Mesodermal cell (in vitro differentiated cells): Measurements from ENCODE around the gene BRD1.

Experiments
- H3K27ac ChIP-seq: 2 replicates; pipeline ENCODE4 v1.7.0; 2013; ENCODE audit warnings: mild to moderate bottlenecking, low read depth, low read length, moderate library complexity; ENCODE audit not compliant: severe bottlenecking
- H3K36me3 ChIP-seq: 2 replicates; pipeline ENCODE4 v1.7.1; 2013; ENCODE audit warnings: mild to moderate bottlenecking, low read length, moderate library complexity; ENCODE audit not compliant: control insufficient read depth, insufficient read depth
- H3K4me1 ChIP-seq: one replicate; pipeline ENCODE4 v1.7.1; 2013; ENCODE audit warnings: mild to moderate bottlenecking, low read length; ENCODE audit not compliant: insufficient read depth, control insufficient read depth, poor library complexity, severe bottlenecking
- H3K4me3 ChIP-seq: 2 replicates; pipeline ENCODE4 v1.7.0; 2013; ENCODE audit warnings: low read length, control low read depth, mild to moderate bottlenecking; ENCODE audit not compliant: insufficient read depth, poor library complexity, severe bottlenecking; ENCODE audit errors: extremely low read depth
- H3K9me3 ChIP-seq: 2 replicates; pipeline ENCODE4 v1.7.1; 2013; ENCODE audit warnings: mild to moderate bottlenecking, low read length, moderate library complexity; ENCODE audit not compliant: control insufficient read depth
- WGBS, 2 experiments: methylation state at CpG; one replicate each; pipeline ENCODE4 v1.1.5; 2013; ENCODE audit warnings: missing lambda C conversion rate in 2 of 2; ENCODE audit not compliant: insufficient coverage in 2 of 2; 5-methylcytosine and 5-hydroxymethylcytosine counted together

The BRD1 gene

DNA sequence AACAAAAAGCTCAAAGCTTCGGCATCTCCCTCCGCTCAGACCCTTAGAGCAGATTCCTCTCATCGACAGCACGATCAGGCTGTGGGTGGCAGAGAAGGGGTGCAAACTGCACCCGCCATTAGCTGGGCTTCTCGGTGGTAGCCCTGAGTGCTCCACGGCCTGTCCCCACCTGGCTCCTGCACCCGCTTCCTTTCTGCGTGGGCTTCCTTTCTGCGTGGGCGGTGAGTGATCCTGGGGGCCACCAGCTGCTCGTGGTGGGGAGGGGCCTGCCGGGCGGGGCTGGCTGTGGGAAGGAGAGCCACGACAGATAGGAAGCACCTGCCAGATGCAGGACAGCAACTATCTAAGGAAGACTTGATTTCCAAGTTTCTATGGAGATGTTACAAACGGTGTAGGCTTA is 55.0 kb downstream of the BRD1 start:
- Histone ChIP-seq H3K4me3 (no peak overlapping the region), H3K9me3 (no peaks in the 10 kb centered on the region), H3K36me3 (peaks cover 58% of the 10 kb centered on the region), H3K27ac (no peak overlapping the region), H3K4me1 (peaks cover 3% of the 10 kb centered on the region)
- WGBS, 2 experiments, result 92 to 94% methylated on average over 10 to 13 of the region's 16 CpGs

- WGBS, 2 experiments, result 90 to 94% methylated on average over 61 to 62 of the region's 64 CpGs
- peaks cover 45% of the 10 kb centered on the region for H3K36me3 ChIP-seq
- no peak overlapping the region for H3K27ac ChIP-seq
- H3K4me1 ChIP-seq, result peaks cover 3% of the 10 kb centered on the region
- H3K4me3 ChIP-seq, result no peak overlapping the region
- H3K9me3 ChIP-seq, result no peaks in the 10 kb centered on the region
These were observed 56.2 kb downstream of the BRD1 start for GRCh38 chr22:49771266-49772065.

DNA sequence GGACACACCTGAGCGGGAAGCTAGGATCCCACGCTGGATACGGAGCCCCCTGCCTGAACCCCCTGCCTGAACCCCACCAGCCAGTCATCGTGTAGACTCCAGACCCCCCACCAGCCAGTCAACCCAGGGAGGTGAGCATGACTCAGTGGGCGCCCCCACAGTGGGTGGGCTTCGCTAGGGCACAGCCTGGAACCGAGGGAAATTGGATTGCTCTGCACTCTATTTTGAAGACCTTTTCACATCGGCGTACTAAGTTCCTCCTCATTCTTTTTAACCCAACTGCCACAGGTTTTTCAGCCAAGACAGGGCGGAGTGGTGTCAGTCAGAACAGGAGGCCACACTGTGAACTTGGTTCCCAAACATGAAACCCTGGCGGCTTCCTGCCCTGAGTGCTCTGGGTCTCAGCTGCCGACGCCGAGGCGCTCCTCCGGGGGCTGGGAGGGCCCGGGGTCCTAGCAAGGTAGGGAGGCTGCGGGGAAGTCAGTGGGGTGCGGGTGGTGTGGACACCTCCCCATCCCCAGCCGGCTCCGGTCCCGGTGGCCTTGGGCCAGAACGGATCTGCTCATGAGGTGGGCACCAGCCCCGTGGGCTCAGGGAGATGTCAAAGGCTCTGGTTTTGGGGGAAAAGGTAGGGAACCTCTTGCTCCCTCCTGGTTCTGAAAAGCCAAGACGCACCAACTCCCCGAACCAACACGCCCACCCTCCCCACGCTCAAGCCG is 57.0 kb downstream of the BRD1 start:
- WGBS, 2 experiments, result 94 to 96% methylated on average over 23 to 27 of the region's 29 CpGs
- H3K36me3 ChIP-seq, result peaks cover 40% of the 10 kb centered on the region
- H3K4me3 ChIP-seq, result no peak overlapping the region
- H3K4me1 ChIP-seq, result peaks cover 3% of the 10 kb centered on the region
- no peak overlapping the region for H3K27ac ChIP-seq
- no peaks in the 10 kb centered on the region for H3K9me3 ChIP-seq

GRCh38 chr22:49769691-49770546 is 57.8 kb downstream of the BRD1 start:
- Histone ChIP-seq H3K27ac (no peak overlapping the region), H3K4me1 (peaks cover 3% of the 10 kb centered on the region), H3K4me3 (no peak overlapping the region), H3K9me3 (no peaks in the 10 kb centered on the region), H3K36me3 (peaks cover 33% of the 10 kb centered on the region)
- 85 to 92% methylated on average over 19 to 20 of the region's 22 CpGs for WGBS, 2 experiments

GRCh38 chr22:49768951-49769690 is 58.6 kb downstream of the BRD1 start:
- Histone ChIP-seq H3K36me3 (peaks cover 25% of the 10 kb centered on the region), H3K27ac (no peak overlapping the region), H3K9me3 (no peaks in the 10 kb centered on the region), H3K4me1 (peaks cover 3% of the 10 kb centered on the region), H3K4me3 (no peak overlapping the region)
- 86 to 88% methylated on average over 18 to 19 of the region's 24 CpGs for WGBS, 2 experiments

DNA sequence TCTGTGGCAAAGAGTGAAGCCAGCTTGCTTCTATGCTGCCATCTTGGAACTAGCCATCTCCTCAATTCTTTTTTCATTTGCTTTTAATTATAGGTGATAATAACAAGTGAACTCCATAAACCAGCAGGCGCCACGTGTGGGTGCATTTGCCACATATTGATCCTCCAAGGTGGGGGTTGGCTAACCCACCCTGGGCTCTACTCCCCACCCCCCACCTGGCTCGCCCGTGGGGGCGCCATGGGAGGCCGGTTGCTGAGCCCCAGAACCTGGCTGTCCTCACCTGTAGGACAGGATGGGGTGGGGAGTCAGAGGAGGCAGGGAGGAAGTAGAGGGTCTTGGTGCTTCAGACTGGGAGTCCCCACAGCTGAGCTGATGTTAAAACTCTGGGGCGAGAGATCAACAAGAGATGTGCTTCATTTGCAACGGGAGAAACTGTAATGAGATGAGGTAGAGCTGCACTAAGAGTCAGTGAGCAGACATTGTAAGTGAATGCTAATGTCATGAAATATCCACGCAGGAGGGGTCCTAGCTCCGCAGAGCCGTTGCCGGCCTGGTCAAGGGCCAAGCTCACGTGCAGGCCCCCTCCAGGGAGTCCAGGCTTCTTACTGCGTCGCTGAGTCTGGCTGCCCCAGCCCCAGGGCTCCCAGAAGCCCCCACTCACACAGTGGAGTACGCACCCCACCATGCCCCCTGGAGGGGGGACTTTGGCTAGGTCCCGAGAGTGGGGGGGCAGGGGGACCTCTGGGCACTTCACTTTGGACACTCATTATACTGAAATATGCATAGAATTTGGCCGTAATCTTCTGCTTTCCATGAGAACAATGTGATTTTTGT is 59.4 kb downstream of the BRD1 start:
- H3K4me1 ChIP-seq, result peaks cover 3% of the 10 kb centered on the region
- H3K36me3 ChIP-seq, result peaks cover 16% of the 10 kb centered on the region
- no peak overlapping the region for H3K27ac ChIP-seq
- no peak overlapping the region for H3K4me3 ChIP-seq
- H3K9me3 ChIP-seq, result no peaks in the 10 kb centered on the region
- 75 to 90% methylated on average over 7 to 10 of the region's 18 CpGs for WGBS, 2 experiments

DNA sequence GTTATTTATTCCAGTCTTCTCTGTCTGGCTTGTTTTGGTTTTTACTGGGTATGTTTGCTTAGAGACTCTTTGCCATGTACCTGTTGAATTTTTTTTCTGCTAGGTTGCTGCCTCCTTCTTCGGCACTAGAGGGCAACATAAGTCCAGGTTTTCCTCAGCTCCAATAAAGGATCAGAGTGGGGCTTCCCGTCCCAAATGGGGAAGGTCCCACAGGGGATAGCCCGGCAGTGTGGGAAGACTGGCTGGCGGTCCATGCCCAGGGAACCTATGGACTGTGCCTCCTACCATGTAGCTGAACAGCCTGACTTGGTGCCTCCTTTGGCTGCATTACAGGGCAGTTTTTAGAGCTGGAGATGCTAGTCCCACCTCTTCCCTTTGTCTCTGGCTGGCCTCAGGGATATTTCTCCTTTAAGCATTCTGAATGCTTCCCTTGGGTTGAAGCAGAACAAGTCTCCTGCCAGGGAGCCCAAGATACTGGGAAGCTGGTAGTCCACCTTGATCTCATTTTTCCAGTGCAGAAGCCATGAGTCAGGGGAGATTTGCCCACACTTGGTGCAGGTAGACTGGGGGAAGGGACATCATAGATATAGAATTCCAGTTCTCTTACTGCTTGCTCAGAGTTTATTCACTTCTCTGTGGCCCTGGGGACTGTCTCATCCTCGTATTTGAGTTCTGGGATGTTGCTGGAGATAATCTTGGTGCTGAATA is 60.2 kb downstream of the BRD1 start:
- no peak overlapping the region for H3K27ac ChIP-seq
- 39 to 50% methylated on average over 1 to 5 of the region's 5 CpGs for WGBS, 2 experiments
- H3K9me3 ChIP-seq, result no peaks in the 10 kb centered on the region
- H3K4me3 ChIP-seq, result no peak overlapping the region
- H3K4me1 ChIP-seq, result peaks cover 3% of the 10 kb centered on the region
- peaks cover 9% of the 10 kb centered on the region for H3K36me3 ChIP-seq

DNA sequence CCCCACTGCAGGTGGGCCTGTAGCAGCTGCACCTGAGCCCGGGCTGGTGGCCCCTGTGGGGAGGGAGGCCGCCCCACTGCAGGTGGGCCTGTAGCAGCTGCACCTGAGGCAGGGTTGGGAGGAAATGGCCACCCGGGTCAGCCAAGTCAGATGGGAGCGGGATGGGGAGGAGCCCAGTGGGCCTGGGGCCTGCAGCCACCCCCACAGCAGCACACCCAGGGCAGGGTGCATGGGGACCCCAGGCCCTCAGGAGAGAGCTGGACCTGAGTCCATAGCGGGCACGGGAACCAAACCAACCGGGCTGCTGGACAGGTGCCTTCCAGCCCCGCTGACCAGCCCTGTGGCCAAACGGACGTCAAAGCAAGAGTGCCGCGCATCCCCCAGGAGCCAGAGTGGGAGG is 61.7 kb downstream of the BRD1 start:
- no peaks in the 10 kb centered on the region for H3K9me3 ChIP-seq
- 89 to 93% methylated on average over 11 to 12 of the region's 12 CpGs for WGBS, 2 experiments
- peaks cover 3% of the 10 kb centered on the region for H3K4me1 ChIP-seq
- H3K4me3 ChIP-seq, result no peak overlapping the region
- H3K27ac ChIP-seq, result no peak overlapping the region
- H3K36me3 ChIP-seq, result no peaks in the 10 kb centered on the region

DNA sequence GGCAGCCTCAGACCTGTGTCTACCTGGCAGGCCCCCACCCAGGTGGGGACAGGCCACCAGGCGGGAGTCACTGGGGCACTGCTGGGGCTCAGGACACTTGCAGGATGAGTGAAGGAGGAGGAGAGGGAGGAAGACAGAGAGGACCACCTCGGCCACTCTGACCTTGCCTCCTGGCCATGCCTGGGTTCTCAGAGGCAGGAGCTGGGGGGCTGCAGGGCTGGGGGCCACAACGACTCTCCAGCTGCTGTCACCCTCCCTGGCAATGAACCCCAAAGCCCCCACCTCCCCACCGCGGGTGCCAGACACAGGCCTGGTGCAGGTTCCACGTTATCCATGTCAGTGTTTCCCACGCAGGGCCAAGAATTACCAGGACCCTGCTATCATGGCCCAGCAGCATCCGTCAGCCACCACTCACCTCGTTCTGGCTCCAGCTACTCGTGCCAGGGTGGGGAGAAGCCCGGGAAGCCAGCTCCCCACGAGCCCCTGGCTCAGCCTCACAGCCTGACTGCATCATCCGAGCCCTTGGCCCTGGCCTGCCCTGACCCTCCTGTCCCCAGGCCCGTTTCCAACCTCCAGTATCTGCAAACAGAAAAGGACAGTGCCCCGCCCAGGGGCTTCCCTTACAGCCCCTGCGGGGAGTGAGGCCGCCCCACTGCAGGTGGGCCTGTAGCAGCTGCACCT is 62.4 kb downstream of the BRD1 start:
- Histone ChIP-seq H3K4me3 (no peak overlapping the region), H3K36me3 (no peaks in the 10 kb centered on the region), H3K27ac (no peak overlapping the region), H3K9me3 (no peaks in the 10 kb centered on the region), H3K4me1 (peaks cover 3% of the 10 kb centered on the region)
- WGBS, 2 experiments, result 89 to 93% methylated on average over 13 to 16 of the region's 17 CpGs
